Hepatocyte (in vitro differentiated cells): Measurements from ENCODE around the gene IAPP.

Experiments
- CTCF ChIP-seq: fragments of 200-600 bp; sonication (generic); IDR thresholded peaks from 2 replicates; pipeline ENCODE4 v1.5.1; 2016; ENCODE audit warnings: antibody characterized with exemption, mild to moderate bottlenecking; ENCODE audit not compliant: poor library complexity
- EZH2 ChIP-seq: fragments of 200-600 bp; sonication (generic); IDR thresholded peaks from 2 replicates; pipeline ENCODE4 v1.6.1; 2016; ENCODE audit warnings: antibody characterized with exemption, mild to moderate bottlenecking, borderline replicate concordance

GRCh38 chr12:21330682-21331253, 41.9 kb upstream of the IAPP start:
- TF ChIP-seq CTCF = no peak
- TF ChIP-seq EZH2 = no peak
